ENCODE results near the gene DAPL1. TPM values are rescaled to one million over a fixed set of nuclear protein-coding genes. Genes with fewer than 3 reads are reported as not detected.

DAPL1 gene
- total and polyA plus RNA-seq, 2 experiments from 2014 or later, result not detected

DNA sequence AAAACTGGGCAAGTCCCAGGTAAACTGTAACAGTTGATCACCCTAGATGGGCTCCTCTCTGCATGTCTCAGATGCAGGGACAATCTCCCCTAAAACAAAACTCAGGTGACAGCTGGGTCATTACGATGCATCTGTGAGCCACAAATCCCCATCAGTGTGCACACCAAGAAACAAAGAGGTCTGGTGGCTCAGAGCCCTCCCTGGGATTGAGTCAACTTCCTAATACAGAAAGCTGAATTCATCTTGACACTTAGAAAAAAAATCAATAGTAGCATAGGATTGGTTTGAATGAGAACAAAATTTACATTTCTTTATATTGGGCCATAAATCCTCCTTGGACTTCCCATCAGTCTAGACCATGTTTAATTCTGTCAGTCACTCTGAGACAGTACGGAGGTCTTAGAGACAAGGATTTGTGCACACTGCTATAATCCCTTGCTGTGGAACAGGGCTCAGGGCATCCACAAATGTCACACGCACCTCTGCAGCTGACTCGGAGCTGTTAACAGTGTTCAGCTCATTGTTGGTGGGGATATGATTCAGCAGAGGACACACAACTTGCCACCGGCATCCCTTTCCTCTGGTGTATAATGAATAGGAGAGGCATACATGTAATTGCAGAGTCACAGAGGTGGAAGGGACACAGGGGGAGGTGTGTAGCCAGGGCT, 44.5 kb upstream of the DAPL1 start:
- TF ChIP-seq, protein P1, sequence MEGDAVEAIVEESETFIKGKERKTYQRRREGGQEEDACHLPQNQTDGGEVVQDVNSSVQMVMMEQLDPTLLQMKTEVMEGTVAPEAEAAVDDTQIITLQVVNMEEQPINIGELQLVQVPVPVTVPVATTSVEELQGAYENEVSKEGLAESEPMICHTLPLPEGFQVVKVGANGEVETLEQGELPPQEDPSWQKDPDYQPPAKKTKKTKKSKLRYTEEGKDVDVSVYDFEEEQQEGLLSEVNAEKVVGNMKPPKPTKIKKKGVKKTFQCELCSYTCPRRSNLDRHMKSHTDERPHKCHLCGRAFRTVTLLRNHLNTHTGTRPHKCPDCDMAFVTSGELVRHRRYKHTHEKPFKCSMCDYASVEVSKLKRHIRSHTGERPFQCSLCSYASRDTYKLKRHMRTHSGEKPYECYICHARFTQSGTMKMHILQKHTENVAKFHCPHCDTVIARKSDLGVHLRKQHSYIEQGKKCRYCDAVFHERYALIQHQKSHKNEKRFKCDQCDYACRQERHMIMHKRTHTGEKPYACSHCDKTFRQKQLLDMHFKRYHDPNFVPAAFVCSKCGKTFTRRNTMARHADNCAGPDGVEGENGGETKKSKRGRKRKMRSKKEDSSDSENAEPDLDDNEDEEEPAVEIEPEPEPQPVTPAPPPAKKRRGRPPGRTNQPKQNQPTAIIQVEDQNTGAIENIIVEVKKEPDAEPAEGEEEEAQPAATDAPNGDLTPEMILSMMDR (IDR thresholded peaks at IDR 0.05; ENCODE audit: low read depth, low read length), result no peak
- H3K9me3 ChIP-seq (ENCODE audit: low read depth), result no peaks in the 10 kb centered on the region
- peaks cover 7% of the 10 kb centered on the region for H3K27me3 ChIP-seq
- DNase-seq (ENCODE audit: low read depth in 1 of 2, low spot score in 1 of 2), result no peak
- H3K36me3 ChIP-seq, result no peaks in the 10 kb centered on the region
- no peak overlapping the region for H3K4me3 ChIP-seq
- no peak overlapping the region for H3K27ac ChIP-seq
- no peaks in the 10 kb centered on the region for H3K4me1 ChIP-seq (ENCODE audit: low read depth)

DNA sequence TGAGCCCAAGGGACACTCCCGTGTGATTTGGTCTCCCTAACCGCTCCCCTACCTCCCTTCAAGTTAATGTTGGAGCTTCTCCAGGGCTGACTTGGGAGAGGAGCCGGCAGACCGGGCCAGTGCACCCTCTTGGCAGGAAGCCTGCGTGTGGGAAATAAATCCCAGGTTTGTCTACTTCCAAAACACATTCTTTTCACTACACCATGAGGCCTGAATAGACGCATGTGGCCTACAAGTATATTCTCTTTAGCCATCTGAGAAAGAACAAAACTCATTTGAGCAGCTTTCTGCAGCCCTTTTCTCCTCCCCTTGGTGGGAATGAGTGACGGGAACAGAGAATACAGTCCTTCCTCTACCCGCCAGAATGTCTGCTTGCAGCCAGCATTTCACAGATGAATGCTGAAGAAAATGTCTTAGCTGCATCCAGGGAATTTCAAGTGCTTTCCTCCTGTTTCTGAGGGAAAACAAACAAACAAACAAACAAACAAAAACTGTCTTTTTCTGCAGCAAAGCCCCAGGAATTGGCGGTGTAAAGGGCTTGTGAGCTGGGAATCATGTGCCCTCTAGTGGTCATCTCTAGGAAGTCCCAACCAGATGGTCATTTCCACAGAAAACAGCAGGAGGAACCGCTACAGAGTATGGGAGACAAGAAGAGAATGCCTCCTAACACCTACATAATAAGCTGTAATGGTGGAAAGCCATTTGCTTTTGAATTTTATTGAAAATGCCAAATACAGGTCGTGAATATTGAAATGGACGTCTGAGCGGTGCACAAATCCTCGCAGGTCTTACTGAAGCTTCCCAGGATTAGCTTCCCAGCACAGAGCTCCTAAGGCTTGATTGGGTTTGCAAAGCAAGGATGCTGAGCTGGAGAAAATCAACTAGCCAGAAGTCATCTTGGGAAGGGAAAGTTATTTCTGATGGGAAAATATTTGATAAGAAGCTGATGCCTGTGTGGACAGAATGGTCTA, 41.2 kb upstream of the DAPL1 start:
- peak; percentile 69 to 79 for DNase-seq (ENCODE audit: low read depth in 1 of 2, low spot score in 1 of 2)
- H3K27ac ChIP-seq, result no peak overlapping the region
- TF ChIP-seq, protein P1 (IDR thresholded peaks at IDR 0.05; ENCODE audit: low read depth, low read length), result peak; percentile 89
- no peaks in the 10 kb centered on the region for H3K9me3 ChIP-seq (ENCODE audit: low read depth)
- no peaks in the 10 kb centered on the region for H3K4me1 ChIP-seq (ENCODE audit: low read depth)
- H3K36me3 ChIP-seq, result no peaks in the 10 kb centered on the region
- no peaks in the 10 kb centered on the region for H3K27me3 ChIP-seq
- H3K4me3 ChIP-seq, result no peak overlapping the region

DNA sequence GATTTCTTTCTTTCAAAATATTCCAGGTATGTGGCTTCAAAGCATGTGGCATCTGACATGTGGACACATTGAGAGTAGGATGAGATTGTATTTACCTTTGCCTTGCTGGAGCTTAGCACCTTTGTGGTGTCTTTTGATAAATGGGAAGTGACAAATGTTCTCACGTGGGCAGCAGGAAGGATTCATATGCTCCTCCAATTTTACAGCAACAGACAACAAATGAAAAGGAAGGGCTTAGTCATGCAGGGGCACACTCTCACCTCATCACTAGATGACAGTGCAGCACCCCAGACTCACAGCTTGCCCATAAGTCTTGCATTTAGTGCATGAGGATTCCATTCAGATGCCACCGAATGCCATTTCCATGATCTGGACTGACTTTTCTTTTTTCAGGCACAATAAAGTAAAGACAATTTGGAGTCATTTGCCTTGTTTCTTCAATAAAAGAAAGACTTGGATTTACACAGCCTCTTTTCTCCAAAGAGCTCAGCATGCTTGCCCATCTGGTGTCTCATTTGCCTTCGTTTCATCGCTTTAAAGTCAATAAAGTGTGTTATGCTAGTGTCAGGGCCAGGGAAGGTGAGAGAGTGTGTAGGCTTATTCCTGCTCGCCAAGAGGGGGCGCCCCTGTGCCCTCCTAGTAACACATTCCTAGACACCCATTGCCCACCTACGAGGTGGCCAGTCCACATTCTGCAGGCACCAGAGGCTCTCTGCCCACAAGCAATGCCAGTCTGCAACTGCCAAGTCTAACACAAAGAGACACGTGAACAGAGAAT, 39.6 kb upstream of the DAPL1 start:
- Histone ChIP-seq H3K9me3 (ENCODE audit: low read depth) (no peaks in the 10 kb centered on the region), H3K4me1 (ENCODE audit: low read depth) (no peaks in the 10 kb centered on the region), H3K4me3 (no peak overlapping the region), H3K27ac (no peak overlapping the region), H3K36me3 (no peaks in the 10 kb centered on the region), H3K27me3 (no peaks in the 10 kb centered on the region)
- DNase-seq (ENCODE audit: low read depth in 1 of 2, low spot score in 1 of 2), result peak in 1 of 2 donors; percentile 17
- TF ChIP-seq, protein P1 (IDR thresholded peaks at IDR 0.05; ENCODE audit: low read depth, low read length), result peak; percentile 48

DNA sequence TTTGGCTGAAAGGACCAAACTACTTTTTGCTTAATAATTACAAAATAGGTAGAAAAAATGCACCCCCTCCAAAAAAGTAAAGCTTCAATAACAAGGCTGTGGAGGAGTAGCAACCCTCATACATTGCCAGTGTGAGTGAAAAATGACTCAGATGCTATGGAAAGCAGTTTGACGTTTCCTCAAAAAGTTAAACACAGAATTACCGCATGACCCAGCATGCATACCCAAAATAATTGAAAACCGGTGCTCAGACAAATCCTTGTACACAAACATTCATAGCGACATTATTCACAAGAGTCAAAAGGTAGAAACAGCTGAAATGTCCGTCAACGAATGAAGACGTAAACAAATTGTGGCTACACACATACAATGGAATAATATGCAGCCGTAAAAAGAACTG, 38.8 kb upstream of the DAPL1 start:
- no peaks in the 10 kb centered on the region for H3K4me1 ChIP-seq (ENCODE audit: low read depth)
- H3K27ac ChIP-seq, result no peak overlapping the region
- no peaks in the 10 kb centered on the region for H3K27me3 ChIP-seq
- no peak overlapping the region for H3K4me3 ChIP-seq
- H3K9me3 ChIP-seq (ENCODE audit: low read depth), result no peaks in the 10 kb centered on the region
- H3K36me3 ChIP-seq, result no peaks in the 10 kb centered on the region
- DNase-seq (ENCODE audit: low read depth in 1 of 2, low spot score in 1 of 2), result no peak
- TF ChIP-seq, protein P1 (IDR thresholded peaks at IDR 0.05; ENCODE audit: low read depth, low read length), result no peak

DNA sequence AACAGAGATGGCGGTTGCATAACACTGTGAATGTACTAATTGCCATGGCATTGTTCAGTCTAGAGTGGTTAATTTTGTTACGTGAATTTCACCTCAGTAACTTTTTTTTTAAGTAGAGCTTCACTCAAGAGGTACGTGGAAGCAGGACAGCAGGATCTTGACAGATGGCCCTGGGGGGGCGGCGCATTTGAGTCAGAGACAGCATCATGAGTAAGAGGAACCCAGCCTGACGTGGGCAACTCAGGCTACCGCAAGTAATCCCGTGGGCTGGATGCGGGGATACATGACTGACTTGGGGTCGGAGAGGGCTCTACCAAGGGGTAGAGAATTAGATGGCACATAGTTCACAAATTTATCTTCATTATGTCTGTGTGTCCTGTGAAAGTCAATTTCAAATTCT, 38.1 kb upstream of the DAPL1 start:
- Histone ChIP-seq H3K4me1 (ENCODE audit: low read depth) (no peaks in the 10 kb centered on the region), H3K36me3 (no peaks in the 10 kb centered on the region), H3K9me3 (ENCODE audit: low read depth) (no peaks in the 10 kb centered on the region), H3K4me3 (no peak overlapping the region), H3K27me3 (no peaks in the 10 kb centered on the region), H3K27ac (no peak overlapping the region)
- DNase-seq (ENCODE audit: low read depth in 1 of 2, low spot score in 1 of 2), result no peak
- TF ChIP-seq, protein P1 (IDR thresholded peaks at IDR 0.05; ENCODE audit: low read depth, low read length), result no peak
